Jurkat, Clone E6-1 (cell line): ENCODE data around the gene CFAP53.

Source experiments
- DNase-seq: peaks from one replicate; pipeline ENCODE4 v3.0.0-alpha.2; 2011; ENCODE audit warnings: low read depth, low spot score
- H3K4me3 ChIP-seq: 2 replicates; pipeline ENCODE4 v1.5.1; 2011; ENCODE audit warnings: mild to moderate bottlenecking, low read length, control low read depth, moderate library complexity

CFAP53 gene

GRCh38 chr18:50201476-50202018 is 64.7 kb downstream of the CFAP53 start:
- H3K4me3 ChIP-seq, result no peak overlapping the region
- DNase-seq, result no peak

- no peak overlapping the region for H3K4me3 ChIP-seq
- no peak for DNase-seq
Observed at GRCh38 chr18:50199921-50200320, 66.4 kb downstream of the CFAP53 start.

GRCh38 chr18:50199346-50199855 is 66.9 kb downstream of the CFAP53 start:
- DNase-seq, result no peak
- H3K4me3 ChIP-seq, result no peak overlapping the region

- H3K4me3 ChIP-seq, result no peak overlapping the region
- no peak for DNase-seq
Observed at GRCh38 chr18:50196261-50196660, 70.0 kb downstream of the CFAP53 start.

GRCh38 chr18:50195689-50196088 is 70.6 kb downstream of the CFAP53 start:
- no peak overlapping the region for H3K4me3 ChIP-seq

GRCh38 chr18:50194631-50195532 is 71.4 kb downstream of the CFAP53 start, which contains the start of gene MYO5B:
Gene MYO5B, minus strand, starts transcription at chr18:50195147. Its CDS starts 354 bp downstream, at chr18:50194793.
- DNase-seq, result no peak
- H3K4me3 ChIP-seq, result no peak within 1 kb of the TSS

More at GRCh38 chr18:50195689-50196088, 70.6 kb downstream of the CFAP53 start:
- no peak for DNase-seq

- no peak overlapping the region for H3K4me3 ChIP-seq
- no peak for DNase-seq
Observed at GRCh38 chr18:50193796-50194630, 72.3 kb downstream of the CFAP53 start.

- no peak for DNase-seq
- H3K4me3 ChIP-seq, result no peak overlapping the region
Observed at GRCh38 chr18:50192995-50193795, 73.1 kb downstream of the CFAP53 start.

GRCh38 chr18:50190926-50191325 is 75.4 kb downstream of the CFAP53 start:
- H3K4me3 ChIP-seq, result no peak overlapping the region
- no peak for DNase-seq

- no peak overlapping the region for H3K4me3 ChIP-seq
- no peak for DNase-seq
Observed at GRCh38 chr18:50190236-50190635, 76.1 kb downstream of the CFAP53 start.

GRCh38 chr18:50189160-50189559 is 77.1 kb downstream of the CFAP53 start:
- DNase-seq, result no peak

GRCh38 chr18:50188652-50189051 is 77.6 kb downstream of the CFAP53 start:
- DNase-seq, result no peak
- H3K4me3 ChIP-seq, result no peak overlapping the region

More at GRCh38 chr18:50189160-50189559, 77.1 kb downstream of the CFAP53 start:
- H3K4me3 ChIP-seq, result no peak overlapping the region

GRCh38 chr18:50187659-50188058 is 78.6 kb downstream of the CFAP53 start:
- no peak overlapping the region for H3K4me3 ChIP-seq
- no peak for DNase-seq

- H3K4me3 ChIP-seq, result no peak overlapping the region
Observed at GRCh38 chr18:50186385-50186784, 79.9 kb downstream of the CFAP53 start.

GRCh38 chr18:50183556-50183955 is 82.7 kb downstream of the CFAP53 start:
- DNase-seq, result no peak
- H3K4me3 ChIP-seq, result no peak overlapping the region

More at GRCh38 chr18:50186385-50186784, 79.9 kb downstream of the CFAP53 start:
- DNase-seq, result no peak

GRCh38 chr18:50182511-50182910 is 83.8 kb downstream of the CFAP53 start:
- no peak overlapping the region for H3K4me3 ChIP-seq
- DNase-seq, result no peak

- DNase-seq, result no peak
- no peak overlapping the region for H3K4me3 ChIP-seq
Observed at GRCh38 chr18:50181590-50181989, 84.7 kb downstream of the CFAP53 start.

- H3K4me3 ChIP-seq, result no peak overlapping the region
- no peak for DNase-seq
Observed at GRCh38 chr18:50179465-50179864, 86.8 kb downstream of the CFAP53 start.
